Fibroblast of lung (primary cell): ENCODE data around the gene OR5L2. TPM values are rescaled to one million over a fixed set of nuclear protein-coding genes. Genes with fewer than 3 reads are reported as not detected.
"Not testable (repeated sequence)": the region's sequence is repeated elsewhere in the genome, so short reads cannot be mapped to it uniquely, and the experiment has no call there.

Experiments
- DNase-seq, 2 donors: peaks; one replicate each; pipeline versions ENCODE4 v3.0.0 to v3.0.0-alpha.2; 2010; ENCODE audit warnings: low read depth in 2 of 2
- H2AFZ ChIP-seq: 2 replicates; pipeline ENCODE4 v1.5.1; 2012; ENCODE audit warnings: low read length, control low read depth, inconsistent platforms
- H3K27ac ChIP-seq: 2 replicates; pipeline ENCODE4 v1.5.1; 2011; ENCODE audit warnings: low read length, control low read depth; ENCODE audit not compliant: insufficient read depth
- H3K27me3 ChIP-seq: 2 replicates; pipeline ENCODE4 v1.5.1; 2011; ENCODE audit warnings: mild to moderate bottlenecking, low read length; ENCODE audit not compliant: control insufficient read depth, insufficient read depth
- H3K36me3 ChIP-seq: 2 replicates; pipeline ENCODE4 v1.5.1; 2011; ENCODE audit warnings: low read length; ENCODE audit not compliant: control insufficient read depth, insufficient read depth
- H3K4me1 ChIP-seq: 2 replicates; pipeline ENCODE4 v1.5.1; 2011; ENCODE audit warnings: low read length; ENCODE audit not compliant: control insufficient read depth, insufficient read depth; ENCODE audit errors: extremely low read depth
- H3K4me2 ChIP-seq: 2 replicates; pipeline ENCODE4 v1.5.1; 2011; ENCODE audit warnings: low read length, control low read depth; ENCODE audit not compliant: insufficient read depth; ENCODE audit errors: extremely low read depth
- H3K4me3 ChIP-seq, 4 experiments: fragments of 200-600 bp in 1 of 4; sonication (generic) in 1 of 4; replicated peaks in 1 of 4; 2 replicates each; pipeline ENCODE4 v1.5.1; 2011 to 2016; ENCODE audit warnings: low read length in 4 of 4, low read depth in 3 of 4, mild to moderate bottlenecking in 3 of 4, control low read depth in 2 of 4, inconsistent platforms in 1 of 4, mixed read lengths in 1 of 4; ENCODE audit not compliant: insufficient read depth in 1 of 4; ENCODE audit errors: control extremely low read depth in 1 of 4
- H3K79me2 ChIP-seq: 2 replicates; pipeline ENCODE4 v1.5.1; 2012; ENCODE audit warnings: mild to moderate bottlenecking, low read length, inconsistent platforms; ENCODE audit not compliant: control insufficient read depth, insufficient read depth
- H3K9ac ChIP-seq: 2 replicates; pipeline ENCODE4 v1.5.1; 2011; ENCODE audit warnings: mild to moderate bottlenecking, low read length, control low read depth; ENCODE audit not compliant: insufficient read depth
- H3K9me3 ChIP-seq: 2 replicates; pipeline ENCODE4 v1.5.1; 2012; ENCODE audit warnings: low read depth, low read length; ENCODE audit not compliant: control insufficient read depth, insufficient read depth
- H4K20me1 ChIP-seq: 2 replicates; pipeline ENCODE4 v1.5.1; 2011; ENCODE audit warnings: low read length; ENCODE audit not compliant: control insufficient read depth, insufficient read depth; ENCODE audit errors: extremely low read depth
- EZH2 ChIP-seq: IDR thresholded peaks from 2 replicates; pipeline ENCODE4 v1.5.1; 2012; ENCODE audit warnings: low read length, control low read depth, mild to moderate bottlenecking; ENCODE audit errors: missing control alignments
- polyA plus RNA-seq, 2 donors: library from polyadenylated mRNA; depleted of rRNA in 1 of 2; stranded (reverse) in 1 of 2; unstranded in 1 of 2; fragments of >200 nt; gene quantifications; 2 replicates each; pipeline ENCODE4 v1.2.1, GENCODE V29; 2011 to 2012; ENCODE audit warnings: missing spikeins in 1 of 2
- total RNA-seq: library from RNA; depleted of rRNA; stranded (reverse); fragments of >200 nt; gene quantifications from 2 replicates; pipeline ENCODE4 v1.2.1, GENCODE V29; 2014
- TF ChIP-seq, protein P1 (sequence below), 2 donors: IDR thresholded peaks in 1 of 2; conservative IDR thresholded peaks in 1 of 2; 1 replicate in 1 of 2; 2 replicates in 1 of 2; pipeline ENCODE4 v1.5.1; 2011 to 2012; ENCODE audit warnings: low read length in 2 of 2, control low read depth in 1 of 2, inconsistent platforms in 1 of 2, low read depth in 1 of 2, mild to moderate bottlenecking in 1 of 2

OR5L2 gene
- total and polyA plus RNA-seq, 2 donors (not counting 1 experiment from before 2014, with no cell fraction given), result not detected

DNA sequence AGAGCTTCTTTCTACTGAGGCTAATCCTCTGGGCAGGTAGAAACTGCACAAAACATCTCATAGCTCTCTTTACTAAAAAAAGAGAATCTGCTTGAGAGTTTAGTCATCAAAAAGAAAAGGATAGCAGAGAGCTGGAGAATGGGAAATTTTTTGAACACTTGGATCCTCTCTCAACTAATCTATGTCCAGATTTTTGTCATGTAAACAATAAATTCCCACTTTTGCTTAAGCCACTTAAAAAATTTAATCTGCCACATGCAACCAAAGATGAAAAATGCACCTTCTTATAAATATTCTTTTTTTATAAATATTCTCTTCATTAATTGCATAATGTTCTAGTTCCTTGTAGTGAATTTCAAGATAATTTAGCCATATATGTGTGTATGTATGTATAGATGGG lies 22.0 kb downstream of the OR5L2 start:
- H3K27me3 ChIP-seq, result no peaks in the 10 kb centered on the region
- H3K36me3 ChIP-seq, result no peaks in the 10 kb centered on the region
- H2AFZ ChIP-seq, result no peak overlapping the region
- no peaks in the 10 kb centered on the region for H3K79me2 ChIP-seq
- no peak overlapping the region for H3K4me2 ChIP-seq
- H3K27ac ChIP-seq, result no peak overlapping the region
- H3K9me3 ChIP-seq, result no peaks in the 10 kb centered on the region
- DNase-seq, result no peak
- H3K4me1 ChIP-seq, result no peaks in the 10 kb centered on the region
- H3K4me3 ChIP-seq, result no peak overlapping the region
- H3K9ac ChIP-seq, result no peak overlapping the region
- no peak for TF ChIP-seq EZH2
- TF ChIP-seq, protein P1, sequence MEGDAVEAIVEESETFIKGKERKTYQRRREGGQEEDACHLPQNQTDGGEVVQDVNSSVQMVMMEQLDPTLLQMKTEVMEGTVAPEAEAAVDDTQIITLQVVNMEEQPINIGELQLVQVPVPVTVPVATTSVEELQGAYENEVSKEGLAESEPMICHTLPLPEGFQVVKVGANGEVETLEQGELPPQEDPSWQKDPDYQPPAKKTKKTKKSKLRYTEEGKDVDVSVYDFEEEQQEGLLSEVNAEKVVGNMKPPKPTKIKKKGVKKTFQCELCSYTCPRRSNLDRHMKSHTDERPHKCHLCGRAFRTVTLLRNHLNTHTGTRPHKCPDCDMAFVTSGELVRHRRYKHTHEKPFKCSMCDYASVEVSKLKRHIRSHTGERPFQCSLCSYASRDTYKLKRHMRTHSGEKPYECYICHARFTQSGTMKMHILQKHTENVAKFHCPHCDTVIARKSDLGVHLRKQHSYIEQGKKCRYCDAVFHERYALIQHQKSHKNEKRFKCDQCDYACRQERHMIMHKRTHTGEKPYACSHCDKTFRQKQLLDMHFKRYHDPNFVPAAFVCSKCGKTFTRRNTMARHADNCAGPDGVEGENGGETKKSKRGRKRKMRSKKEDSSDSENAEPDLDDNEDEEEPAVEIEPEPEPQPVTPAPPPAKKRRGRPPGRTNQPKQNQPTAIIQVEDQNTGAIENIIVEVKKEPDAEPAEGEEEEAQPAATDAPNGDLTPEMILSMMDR (conservative IDR thresholded peaks at IDR 0.05 in 1 of 2, IDR thresholded peaks at IDR 0.05 in 1 of 2; ENCODE audit: low read depth in 1 of 2, low read length in 2 of 2), result no peak
- no peaks in the 10 kb centered on the region for H4K20me1 ChIP-seq

DNA sequence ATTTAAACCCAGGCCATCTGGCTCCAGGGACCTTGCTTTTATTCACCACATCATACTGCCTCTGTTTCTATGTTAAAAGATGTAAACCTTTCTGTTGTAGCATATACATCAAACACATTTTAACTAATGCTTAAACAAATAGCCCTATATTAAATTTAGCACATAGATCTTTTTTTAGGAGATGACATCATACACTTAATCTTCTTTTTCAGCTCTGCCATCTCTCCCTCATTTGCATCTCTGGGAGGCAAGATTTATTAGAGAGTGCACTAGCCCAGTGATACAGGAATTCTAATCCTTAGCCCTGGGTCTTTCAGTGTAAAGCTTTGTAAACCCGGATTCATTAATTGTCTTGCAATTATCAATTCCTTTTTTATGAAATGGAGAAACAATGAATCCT lies 25.1 kb downstream of the OR5L2 start:
- Histone ChIP-seq H3K27ac (no peak overlapping the region), H3K9ac (no peak overlapping the region), H2AFZ (no peak overlapping the region), H3K9me3 (no peaks in the 10 kb centered on the region), H3K4me2 (no peak overlapping the region), H4K20me1 (no peaks in the 10 kb centered on the region), H3K4me3 (no peak overlapping the region), H3K79me2 (no peaks in the 10 kb centered on the region), H3K27me3 (no peaks in the 10 kb centered on the region), H3K4me1 (no peaks in the 10 kb centered on the region), H3K36me3 (no peaks in the 10 kb centered on the region)
- no peak for DNase-seq
- TF ChIP-seq, protein P1 (conservative IDR thresholded peaks at IDR 0.05 in 1 of 2, IDR thresholded peaks at IDR 0.05 in 1 of 2; ENCODE audit: low read depth in 1 of 2, low read length in 2 of 2), result no peak
- no peak for TF ChIP-seq EZH2

DNA sequence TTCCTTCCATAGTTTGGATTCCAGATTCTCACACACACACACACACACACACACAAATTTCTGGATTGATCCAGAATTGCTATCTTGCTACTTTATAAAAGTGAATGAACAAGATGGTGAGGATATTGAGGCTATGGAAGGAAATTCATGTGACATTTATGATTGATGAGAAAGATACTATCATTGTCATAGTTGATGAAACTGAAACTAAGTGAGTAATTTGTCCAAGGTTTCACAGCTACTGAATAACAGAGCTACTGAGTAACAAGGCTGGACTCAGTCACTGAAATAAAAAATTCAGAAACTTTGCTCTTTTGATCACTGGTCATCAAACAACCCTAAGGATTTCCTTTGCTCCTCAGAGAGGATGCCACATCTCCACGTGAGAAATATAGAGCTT lies 27.7 kb downstream of the OR5L2 start:
- Histone ChIP-seq H4K20me1 (no peaks in the 10 kb centered on the region), H3K9ac (no peak overlapping the region), H3K4me3 (no peak overlapping the region), H3K79me2 (no peaks in the 10 kb centered on the region), H3K4me1 (no peaks in the 10 kb centered on the region), H3K27ac (no peak overlapping the region), H2AFZ (no peak overlapping the region), H3K9me3 (no peaks in the 10 kb centered on the region), H3K27me3 (no peaks in the 10 kb centered on the region), H3K4me2 (no peak overlapping the region), H3K36me3 (no peaks in the 10 kb centered on the region)
- DNase-seq, result no peak
- no peak for TF ChIP-seq EZH2
- TF ChIP-seq, protein P1 (conservative IDR thresholded peaks at IDR 0.05 in 1 of 2, IDR thresholded peaks at IDR 0.05 in 1 of 2; ENCODE audit: low read depth in 1 of 2, low read length in 2 of 2), result no peak

GRCh38 chr11:55867354-55867753 lies 40.3 kb downstream of the OR5L2 start:
- H3K4me3 ChIP-seq, H3K79me2 ChIP-seq, H3K4me1 ChIP-seq, H4K20me1 ChIP-seq, DNase-seq, H3K36me3 ChIP-seq, H3K9ac ChIP-seq, H2AFZ ChIP-seq, H3K4me2 ChIP-seq, H3K9me3 ChIP-seq, H3K27ac ChIP-seq, H3K27me3 ChIP-seq: not testable (repeated sequence)

GRCh38 chr11:55872731-55873130 lies 45.7 kb downstream of the OR5L2 start:
- H3K4me2 ChIP-seq, H3K4me3 ChIP-seq, H3K79me2 ChIP-seq, H3K4me1 ChIP-seq, DNase-seq, H3K27ac ChIP-seq, H3K27me3 ChIP-seq, H3K9ac ChIP-seq, H2AFZ ChIP-seq, H3K9me3 ChIP-seq, H4K20me1 ChIP-seq, H3K36me3 ChIP-seq: not testable (repeated sequence)
